HG02981 (cell line): ENCODE results near the gene AAR2.

ENCODE experiments used
- ATAC-seq: cut with Tn5 transposase; IDR thresholded peaks from one replicate; pipeline ENCODE4 v1.9.1; 2021; ENCODE audit warnings: mild to moderate bottlenecking, moderate library complexity; ENCODE audit not compliant: unreplicated experiment

AAR2 gene

DNA sequence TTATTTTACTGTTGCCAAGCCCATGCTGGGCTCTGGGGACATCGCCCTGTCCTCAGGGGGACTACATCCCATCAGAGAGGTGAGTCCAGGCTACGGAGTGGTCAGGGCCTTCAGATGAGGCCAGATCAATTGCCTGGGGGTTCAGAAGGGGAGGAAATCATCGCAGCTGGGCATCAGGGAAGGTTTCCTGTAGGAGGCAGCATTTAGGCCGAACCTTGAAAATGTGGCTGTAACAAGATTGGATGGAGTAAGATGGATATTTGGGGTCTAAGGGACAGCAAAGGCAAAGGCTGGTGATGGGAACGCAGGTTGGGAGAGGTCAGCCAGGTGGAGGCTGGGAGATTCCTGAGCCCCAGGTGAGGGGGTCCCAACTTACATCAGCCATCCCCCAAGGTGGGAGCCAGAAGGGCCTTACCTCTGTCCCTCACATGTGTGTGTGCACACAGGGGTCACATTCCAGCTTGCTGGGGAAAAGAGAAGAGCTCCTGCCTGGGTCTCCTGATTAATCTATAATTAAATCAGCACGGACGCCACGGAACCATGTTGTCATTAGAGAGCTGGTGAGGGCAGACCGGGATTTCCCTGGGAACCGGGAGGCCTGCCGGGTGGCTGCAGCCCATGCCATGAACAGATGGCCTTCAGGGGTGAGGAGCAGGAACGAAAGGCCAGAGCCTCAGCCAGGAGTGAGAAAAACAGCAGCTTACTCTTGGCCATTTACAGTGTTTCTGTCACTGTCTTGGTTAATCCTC, 39.3 kb downstream of the AAR2 start:
- ATAC-seq, result no peak

DNA sequence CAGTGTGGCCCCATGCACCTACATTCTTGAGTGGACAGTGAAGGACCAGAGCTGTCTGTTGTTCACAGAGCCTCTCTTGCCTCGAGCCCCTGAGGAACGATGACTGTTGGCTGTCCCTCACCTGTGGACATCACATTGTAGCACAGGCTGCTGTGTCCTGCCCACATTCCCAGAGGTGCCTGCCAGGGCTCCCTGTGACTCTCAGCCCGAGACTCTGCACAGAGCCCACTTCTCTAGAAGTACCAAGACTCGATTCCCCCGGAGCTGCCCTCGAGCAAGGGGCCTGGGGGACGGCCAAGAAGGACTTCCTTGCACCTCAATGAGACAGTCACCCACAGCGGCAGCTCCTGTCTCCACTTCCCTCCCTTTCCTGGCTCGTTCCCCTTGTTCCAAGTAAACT, 41.3 kb downstream of the AAR2 start:
- ATAC-seq, result no peak

DNA sequence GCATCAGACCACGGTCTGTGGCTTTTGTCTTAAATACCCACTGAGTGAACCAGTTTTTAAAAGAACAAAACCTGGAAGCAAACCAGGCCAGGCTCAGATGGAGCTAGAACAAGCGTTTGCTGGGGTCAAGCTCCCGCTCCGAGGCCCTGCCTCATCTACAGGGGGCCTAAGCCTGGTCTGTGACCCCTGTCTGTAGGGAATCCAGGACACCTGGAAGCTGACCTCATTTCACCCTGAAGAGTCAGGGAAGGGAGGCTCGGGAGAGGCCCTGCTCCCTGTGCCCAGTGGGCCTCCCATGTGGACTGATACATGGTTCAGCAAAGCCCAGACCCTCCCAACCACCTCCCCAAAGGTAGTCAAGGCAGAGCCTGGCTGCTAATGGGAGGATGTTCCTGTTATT, 43.1 kb downstream of the AAR2 start:
- no peak for ATAC-seq

DNA sequence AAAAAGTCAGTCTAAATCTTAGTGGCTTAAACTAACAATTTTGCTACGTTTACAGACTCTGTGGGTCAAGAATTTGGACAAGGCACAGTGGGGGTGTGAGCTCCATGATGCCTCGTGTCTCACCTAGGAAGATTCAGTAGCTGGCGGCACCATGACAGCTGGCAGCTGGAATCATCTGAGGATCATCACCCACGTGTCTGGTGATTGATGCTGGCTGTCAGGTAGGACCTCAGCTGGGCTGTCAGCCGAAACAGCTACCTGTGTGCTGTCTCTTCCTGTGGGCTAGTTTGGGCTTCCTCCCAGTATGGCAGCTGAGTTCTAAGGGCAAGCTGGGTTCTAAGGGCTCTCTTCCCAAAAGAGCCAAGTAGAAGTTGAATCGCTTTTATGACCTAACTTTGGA, 43.5 kb downstream of the AAR2 start:
- ATAC-seq, result no peak

DNA sequence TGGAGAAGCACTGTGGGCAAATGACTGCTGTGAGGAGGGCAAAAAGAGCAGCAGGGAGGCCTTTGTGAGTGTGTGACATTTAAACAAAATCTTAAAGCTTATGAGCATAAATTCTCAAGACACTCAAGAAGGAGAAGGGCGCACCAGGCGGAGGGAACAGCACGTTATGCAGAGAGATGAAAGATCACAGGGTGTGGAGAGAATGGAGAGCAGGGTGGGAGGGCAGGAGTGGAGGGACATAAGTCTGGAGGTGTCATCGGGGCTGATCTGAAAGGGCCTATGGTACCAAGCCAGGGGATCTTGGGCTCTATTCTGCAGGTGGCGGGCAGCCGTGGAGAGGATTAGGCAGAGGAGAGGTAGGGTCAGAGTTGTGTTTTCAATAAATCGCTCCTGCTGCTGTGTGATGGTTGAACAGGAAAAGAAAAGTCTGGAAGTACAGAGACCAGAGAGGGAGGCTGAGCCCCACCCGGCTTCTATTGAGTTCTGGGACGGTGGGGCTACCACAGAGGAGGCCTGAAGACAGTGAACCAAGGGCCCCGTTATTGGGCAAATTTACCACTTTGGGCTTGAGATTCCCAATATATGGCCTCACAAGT, 45.6 kb downstream of the AAR2 start:
- no peak for ATAC-seq

DNA sequence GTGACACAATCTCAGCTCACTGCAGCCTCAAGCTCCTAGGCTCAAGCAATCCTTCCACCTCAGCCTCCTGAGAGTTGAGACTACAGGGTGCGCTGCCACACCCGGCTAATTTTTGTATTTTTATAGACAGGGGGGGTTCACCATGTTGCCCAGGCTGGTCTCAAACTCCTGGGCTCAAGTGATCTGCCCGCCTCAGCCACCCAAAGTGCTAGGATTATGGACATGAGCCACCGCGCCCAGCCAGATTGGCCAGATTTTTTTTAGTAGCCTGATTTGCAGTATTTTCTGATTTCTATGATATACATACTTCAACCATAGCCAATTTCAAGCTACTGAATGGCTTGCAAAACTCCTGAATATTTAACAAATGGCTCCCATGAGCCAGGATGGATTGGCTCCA, 48.5 kb downstream of the AAR2 start:
- no peak for ATAC-seq

DNA sequence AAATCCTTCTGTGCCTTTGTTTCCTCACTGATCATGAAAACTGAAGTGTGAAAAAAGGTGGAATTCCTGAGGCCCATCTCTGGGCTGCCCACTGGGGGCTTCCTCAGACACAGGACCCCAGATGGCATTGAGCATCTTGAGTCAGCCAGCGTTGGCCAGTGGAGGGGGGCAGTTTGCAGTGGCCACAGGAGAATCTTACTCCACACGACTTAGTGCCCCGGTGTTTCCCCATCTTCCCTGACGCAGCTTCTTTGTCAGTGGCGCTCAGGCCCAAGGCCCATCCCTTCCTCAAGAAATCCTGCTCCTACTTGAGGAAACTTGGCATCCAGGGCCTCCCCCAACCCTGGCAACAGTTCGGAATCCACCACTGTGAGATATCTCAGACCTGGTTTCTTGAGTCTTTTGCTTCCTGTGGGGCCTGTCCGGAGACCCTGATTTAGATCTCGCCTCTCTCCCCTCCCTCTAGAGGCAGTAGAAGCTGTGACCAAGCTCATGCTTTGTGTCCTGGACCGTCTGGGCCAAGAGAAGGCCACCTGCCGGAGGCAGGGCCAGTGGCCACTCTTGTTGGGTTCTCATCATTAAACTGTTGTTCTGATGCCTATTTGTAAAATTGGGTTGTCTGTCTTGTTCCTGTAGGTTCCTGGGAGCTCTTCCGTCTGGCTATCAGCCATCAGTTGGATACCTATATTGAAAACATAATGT, 49.6 kb downstream of the AAR2 start:
- no peak for ATAC-seq

DNA sequence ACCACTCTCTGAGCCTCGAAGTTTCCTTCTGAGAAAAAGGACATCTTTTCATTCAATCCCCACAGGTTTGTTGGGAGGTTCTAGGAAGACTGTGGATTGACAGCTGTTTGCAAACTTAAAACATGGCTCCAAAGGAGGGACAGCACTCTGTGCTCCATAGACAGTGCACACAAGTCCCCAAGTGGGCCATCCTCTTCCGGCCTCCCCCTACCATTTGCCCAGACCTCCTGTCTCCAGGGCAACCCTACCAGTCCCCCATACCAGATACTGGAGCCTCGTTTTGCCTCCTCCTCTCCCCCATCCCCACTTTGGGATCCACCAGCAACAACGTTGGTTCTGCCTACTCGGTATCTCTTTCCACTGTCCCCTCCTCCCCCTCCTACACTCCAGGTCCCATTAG, 61.4 kb downstream of the AAR2 start:
- ATAC-seq, result no peak

DNA sequence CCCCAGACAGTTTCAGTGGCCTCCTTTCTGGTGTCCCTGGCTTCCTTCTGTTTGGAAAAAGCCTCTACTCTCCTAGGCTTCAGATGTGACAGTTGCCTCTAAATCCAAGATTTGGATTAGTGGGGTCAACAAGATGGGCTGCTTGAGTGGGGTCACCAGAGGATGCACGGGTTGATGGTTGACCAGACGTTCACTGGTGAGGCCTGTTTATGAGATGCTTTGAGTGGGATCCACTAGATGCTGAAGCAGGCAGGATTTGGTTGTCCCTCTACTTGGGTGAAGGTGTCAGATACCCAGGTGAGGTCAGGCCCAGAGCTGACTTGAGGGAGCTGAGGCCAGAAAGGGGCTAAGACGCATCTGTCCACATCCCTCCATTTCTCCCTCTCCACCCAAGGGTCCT, 61.8 kb downstream of the AAR2 start:
- no peak for ATAC-seq

DNA sequence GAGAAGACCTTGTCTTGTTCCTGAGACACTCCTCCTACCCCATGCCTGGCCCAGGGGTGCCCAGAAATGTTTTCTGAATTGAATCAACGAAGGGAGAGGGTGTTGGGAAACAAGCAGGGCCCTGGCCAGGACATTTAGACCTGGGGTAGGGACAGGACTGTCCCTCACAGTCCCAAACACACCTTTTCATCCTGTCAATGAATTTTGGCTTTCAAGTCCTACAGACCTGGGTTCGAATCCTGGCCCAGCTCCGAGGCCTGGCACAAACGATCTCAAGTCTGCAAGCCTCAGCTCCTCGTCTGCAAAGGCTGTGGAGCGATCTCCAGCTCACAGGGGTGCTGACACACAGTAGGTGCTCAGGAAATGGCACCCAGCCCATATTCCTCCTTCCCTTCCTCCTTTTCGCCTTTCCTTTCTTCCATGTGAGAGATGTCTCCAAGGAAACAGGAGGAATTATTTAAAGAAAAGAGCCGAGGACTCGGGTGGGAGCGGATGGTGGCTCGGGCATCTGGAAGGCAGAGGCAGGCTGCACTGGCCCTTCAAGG, 62.6 kb downstream of the AAR2 start:
- ATAC-seq, result no peak

DNA sequence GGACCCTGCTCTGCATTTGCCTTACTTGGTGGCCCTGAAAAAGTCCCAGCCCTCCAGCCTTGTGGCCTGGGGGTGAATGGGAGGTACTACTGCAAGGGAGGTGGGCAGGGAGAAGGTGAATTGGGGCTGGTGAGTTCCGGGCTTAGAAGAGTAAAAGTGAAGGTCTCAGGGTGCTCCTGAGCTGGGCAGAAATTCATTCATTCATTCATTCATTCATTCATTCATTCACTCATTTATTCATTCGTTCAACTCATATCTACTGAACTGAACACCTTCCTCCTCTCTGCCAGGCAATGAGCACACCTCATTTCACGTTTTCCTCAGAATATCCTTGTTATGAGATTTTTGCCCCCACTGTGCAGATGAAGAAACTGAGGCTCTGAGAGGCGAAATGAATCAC, 63.2 kb downstream of the AAR2 start:
- no peak for ATAC-seq

DNA sequence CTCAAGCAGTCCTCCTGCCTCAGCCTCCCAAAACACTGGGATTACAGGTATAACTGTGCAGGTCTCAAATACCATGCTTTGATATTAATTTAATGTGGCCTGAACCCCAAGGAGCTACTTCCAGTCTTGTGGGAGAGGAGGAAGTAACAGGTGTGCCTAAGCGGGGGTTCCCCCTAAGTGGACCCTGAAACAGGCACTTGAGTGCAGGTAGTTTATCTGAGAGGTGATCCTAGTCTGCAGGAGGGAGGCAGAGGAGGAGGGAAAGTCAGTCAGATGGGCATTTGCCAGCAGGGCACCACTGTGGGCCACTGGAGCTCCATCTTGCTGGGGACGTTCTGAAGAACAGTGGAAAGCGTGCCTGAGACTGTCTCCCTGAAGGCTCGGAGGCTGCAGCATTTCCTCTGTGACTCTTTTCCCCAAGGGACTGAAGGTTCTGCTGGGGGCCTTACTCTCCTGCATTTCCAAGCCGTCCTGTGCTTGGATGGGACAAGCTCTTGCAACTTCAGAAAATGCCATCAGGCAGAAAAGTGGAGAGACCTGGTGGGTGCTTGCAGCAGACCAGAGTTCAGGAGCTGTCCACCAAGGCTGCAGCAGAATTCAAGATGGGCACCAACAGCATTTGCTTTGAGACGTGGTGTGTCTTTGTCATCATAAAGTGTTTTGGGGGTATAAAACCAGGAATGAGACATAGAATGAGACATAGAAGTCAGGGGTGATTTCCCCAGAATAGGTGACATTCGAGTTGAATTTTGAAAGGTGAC, 65.3 kb downstream of the AAR2 start:
- ATAC-seq, result no peak

DNA sequence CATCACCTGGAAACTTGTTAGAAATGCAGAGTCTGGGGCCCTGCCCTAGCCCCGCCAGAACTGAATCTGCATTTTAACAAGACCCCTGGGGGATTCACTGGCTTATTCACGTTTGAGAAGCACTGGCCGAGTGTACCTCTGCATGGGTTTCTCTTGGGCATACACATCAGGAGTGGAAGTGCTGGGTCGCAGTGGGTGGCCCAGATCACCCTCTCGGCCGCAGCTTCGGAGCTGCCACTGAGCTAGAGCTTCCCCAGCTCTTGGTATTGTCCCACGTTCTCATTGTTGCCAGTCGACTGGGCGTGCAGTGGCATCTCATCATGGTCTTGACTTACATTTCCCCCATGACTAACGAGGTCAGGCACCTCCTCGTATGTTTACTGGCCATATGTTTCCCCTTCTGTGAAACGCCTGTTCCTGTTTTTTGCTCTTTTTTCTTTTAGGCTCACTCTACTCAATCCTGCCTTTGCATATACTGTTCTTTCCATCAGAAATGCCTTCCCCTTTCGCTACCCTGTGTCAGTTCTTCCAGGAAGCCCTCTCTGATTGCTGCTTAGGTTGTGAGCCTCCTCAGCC, 66.8 kb downstream of the AAR2 start:
- no peak for ATAC-seq

DNA sequence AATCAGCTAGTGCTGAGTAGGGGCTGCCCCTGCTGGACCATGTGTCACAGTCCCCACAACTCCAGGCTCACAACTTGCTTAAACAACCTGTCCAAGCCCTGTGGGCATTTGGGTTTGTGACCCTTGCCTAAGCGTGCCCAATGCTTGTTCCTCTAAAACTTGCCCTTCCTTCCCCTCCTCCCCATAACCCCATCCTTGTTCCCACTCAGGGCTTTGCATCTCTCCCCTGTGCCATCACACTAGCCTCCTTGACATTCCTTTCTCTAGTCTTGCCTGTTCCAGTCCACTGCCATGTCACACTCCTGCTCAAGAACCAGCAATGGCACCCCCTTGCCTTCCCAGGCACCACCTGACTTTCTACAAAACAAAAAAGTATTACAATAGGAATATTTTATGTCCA, 67.6 kb downstream of the AAR2 start:
- ATAC-seq, result no peak

DNA sequence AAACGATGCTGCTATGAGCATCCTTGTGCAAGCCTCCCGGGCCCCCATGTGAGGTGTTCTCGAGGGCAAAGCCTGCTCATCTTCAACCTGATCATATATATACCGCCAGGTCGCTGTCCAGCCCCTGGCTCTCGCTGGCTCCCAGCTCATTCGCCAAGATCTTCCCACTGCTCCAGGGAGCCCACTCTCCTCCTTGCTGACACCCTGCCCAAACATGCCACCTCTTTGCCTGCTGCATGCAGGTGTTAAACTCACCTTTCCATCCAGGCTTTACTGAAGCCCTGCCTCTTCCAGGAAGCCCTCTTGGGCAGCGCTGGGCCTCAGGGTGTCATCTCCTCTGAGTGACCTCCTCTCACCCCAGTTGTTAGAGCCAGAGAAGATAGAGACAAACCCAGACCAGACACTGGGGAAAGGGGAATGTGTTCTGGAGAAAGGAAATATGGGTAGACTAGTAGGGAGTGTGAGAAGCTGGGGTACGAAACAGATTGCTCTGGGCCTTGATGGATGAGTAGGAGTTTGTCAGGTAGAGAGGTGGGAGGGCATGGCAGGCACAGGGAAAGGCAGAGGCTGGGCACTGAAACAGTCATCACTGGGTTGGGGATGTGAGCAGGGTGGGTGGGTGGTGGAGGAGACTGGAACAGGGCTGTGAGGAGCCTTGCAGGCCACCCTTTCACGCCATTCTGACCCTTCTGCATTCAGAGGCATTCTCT, 68.7 kb downstream of the AAR2 start:
- no peak for ATAC-seq

DNA sequence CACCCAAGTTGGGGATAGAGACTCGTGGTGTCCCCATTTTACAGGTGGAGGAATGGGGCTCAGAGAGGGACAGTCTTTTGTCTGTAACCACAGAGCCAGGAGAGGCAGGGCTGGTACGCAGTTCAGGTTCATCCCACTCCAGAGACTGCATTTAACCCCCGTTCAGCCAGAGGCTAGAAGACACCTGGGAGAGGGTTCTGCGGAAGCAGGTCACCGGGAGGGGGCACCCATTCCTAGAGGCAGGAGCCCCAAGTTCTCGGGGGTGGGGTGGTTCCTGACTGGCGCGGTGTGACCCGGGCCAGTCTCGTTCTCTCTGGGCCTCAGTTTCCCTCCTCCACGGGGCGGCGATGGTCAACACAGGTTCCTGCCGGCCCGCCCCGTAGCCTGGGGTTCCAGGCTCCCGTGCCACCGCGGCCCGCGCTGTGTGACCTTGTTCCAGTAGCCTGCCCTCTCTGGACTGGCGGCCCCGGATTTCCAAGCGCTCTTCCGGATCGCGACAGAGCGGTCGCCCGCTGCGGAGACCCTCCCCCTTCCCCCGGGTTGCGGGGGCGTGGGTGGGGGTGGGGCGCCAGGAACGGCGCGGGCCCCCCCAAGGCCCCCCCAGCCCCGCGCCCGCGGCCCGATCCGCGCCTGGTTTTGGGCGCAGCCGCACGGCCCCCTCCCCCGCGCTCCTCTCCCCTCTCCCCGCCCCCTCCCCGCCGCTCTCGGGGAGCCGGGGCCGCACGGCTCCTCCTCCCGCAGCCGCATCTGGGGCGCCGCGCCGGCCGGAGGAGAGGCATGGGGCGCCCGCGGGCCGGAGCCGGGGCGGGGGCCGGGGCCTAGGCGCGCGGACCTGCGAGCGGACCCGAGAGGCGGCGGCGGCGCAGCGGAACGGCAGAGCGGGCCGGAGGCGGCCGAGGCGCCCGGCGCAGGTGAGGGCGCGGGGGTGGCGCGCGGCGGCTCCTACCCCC, 69.6 kb downstream of the AAR2 start, which contains the start of gene DLGAP4:
Gene DLGAP4 (plus strand): TSS at position 738 of the 950 bp plus-strand sequence. CDS start 125,379 bp downstream, outside the sequence.
- ATAC-seq, result no peak
